Neutrophil (primary cell): ENCODE results near the gene OR7C1.
"Not testable (repeated sequence)": the region's sequence is repeated elsewhere in the genome, so short reads cannot be mapped to it uniquely, and the experiment has no call there.

Source experiments
- H3K27ac ChIP-seq: fragments of 200-600 bp; sonication (generic); 2 replicates; pipeline ENCODE4 v1.5.1; 2016; ENCODE audit warnings: mild to moderate bottlenecking, moderate library complexity
- H3K27me3 ChIP-seq: fragments of 200-600 bp; sonication (generic); 2 replicates; pipeline ENCODE4 v1.6.0; 2016; ENCODE audit warnings: mild to moderate bottlenecking
- H3K36me3 ChIP-seq: fragments of 200-600 bp; sonication (generic); 2 replicates; pipeline ENCODE4 v1.5.1; 2017
- H3K4me1 ChIP-seq, 2 experiments: fragments of 200-600 bp in 1 of 2; sonication (generic) in 1 of 2; 1 replicate in 1 of 2; 2 replicates in 1 of 2; pipeline versions ENCODE4 v1.5.1 to v1.6.1; 2013 to 2016; ENCODE audit warnings: low read depth in 1 of 2, low read length in 1 of 2, mild to moderate bottlenecking in 1 of 2, moderate library complexity in 1 of 2; ENCODE audit not compliant: control insufficient read depth in 1 of 2, insufficient read depth in 1 of 2
- H3K4me3 ChIP-seq, 2 experiments: fragments of 200-600 bp in 1 of 2; sonication (generic) in 1 of 2; 1 replicate in 1 of 2; 2 replicates in 1 of 2; pipeline ENCODE4 v1.5.1; 2013 to 2016; ENCODE audit warnings: low read depth in 1 of 2, low read length in 1 of 2, mild to moderate bottlenecking in 1 of 2, moderate library complexity in 1 of 2
- H3K9me3 ChIP-seq: fragments of 200-600 bp; sonication (generic); 2 replicates; pipeline ENCODE4 v1.5.1; 2016
- TF ChIP-seq, protein P1 (sequence below): fragments of 200-600 bp; sonication (generic); IDR thresholded peaks from 2 replicates; pipeline ENCODE4 v1.5.1; 2016; ENCODE audit warnings: antibody characterized with exemption

OR7C1 gene

DNA sequence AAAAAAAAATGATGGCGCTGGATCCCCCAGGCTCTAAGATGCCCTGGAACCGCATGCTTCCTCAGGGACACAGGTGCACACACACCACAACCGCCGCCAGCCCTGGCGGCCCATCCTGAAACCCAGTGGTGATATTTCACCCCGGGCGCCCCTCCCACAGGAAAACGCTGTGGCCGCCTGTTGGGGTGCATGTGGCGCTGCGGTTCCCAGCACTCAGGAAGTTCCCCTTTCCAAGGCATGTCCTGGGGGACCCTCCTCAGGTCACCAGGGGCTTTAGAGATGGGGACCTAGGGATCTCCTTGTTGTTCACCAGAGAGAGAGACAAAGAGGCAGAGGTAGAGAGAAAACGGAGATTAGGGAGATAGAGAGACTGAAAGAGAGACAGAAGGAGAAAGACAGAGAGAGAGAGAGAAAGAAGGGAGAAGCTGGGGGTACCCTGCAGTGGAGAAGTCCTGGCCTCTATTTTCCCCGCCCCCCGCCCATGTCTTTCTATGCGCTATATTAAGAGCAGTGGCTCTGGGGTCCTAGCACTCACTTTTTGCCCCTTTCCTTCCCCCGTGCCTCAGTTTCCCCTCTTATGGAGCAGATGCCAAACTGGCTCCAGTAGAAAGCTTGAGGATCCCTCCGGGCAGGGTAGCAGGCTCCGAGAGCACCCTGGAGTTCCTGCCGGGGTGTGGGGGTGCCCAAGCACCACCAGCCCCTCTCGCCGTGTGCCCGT lies 59.0 kb downstream of the OR7C1 start:
- H3K4me1 ChIP-seq = peaks cover 15 to 23% of the 10 kb centered on the region in 2 experiments
- TF ChIP-seq, protein P1, sequence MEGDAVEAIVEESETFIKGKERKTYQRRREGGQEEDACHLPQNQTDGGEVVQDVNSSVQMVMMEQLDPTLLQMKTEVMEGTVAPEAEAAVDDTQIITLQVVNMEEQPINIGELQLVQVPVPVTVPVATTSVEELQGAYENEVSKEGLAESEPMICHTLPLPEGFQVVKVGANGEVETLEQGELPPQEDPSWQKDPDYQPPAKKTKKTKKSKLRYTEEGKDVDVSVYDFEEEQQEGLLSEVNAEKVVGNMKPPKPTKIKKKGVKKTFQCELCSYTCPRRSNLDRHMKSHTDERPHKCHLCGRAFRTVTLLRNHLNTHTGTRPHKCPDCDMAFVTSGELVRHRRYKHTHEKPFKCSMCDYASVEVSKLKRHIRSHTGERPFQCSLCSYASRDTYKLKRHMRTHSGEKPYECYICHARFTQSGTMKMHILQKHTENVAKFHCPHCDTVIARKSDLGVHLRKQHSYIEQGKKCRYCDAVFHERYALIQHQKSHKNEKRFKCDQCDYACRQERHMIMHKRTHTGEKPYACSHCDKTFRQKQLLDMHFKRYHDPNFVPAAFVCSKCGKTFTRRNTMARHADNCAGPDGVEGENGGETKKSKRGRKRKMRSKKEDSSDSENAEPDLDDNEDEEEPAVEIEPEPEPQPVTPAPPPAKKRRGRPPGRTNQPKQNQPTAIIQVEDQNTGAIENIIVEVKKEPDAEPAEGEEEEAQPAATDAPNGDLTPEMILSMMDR = peak; percentile 58
- peak overlapping the region; percentile 68 to 97 for H3K4me3 ChIP-seq
- H3K9me3 ChIP-seq = no peaks in the 10 kb centered on the region
- H3K27ac ChIP-seq = peak overlapping the region; percentile 81
- H3K27me3 ChIP-seq = peaks cover 5% of the 10 kb centered on the region
- H3K36me3 ChIP-seq = peaks cover 25% of the 10 kb centered on the region

DNA sequence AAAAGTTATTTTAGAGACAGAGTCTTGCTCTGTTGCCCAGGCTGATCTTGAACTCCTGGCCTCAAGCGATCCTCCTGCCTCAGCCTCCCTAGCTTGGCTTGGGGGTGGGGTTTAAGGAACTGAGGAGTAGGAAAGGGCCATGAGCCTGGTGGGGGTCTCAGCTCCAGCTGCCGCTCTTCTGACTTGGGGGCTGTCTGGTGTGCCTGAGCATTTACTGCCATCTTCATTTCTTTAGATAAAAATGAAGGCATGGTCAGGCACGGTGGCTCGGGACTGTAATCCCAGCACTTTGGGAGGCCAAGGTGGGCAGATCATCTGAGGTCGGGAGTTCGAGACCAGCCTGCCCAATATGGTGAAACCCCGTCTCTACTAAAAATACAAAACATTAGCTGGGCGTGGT lies 59.7 kb downstream of the OR7C1 start:
- Histone ChIP-seq H3K36me3 (peaks cover 30% of the 10 kb centered on the region), H3K27ac (peak overlapping the region; percentile 81), H3K4me3 (peak overlapping the region; percentile 68 to 97), H3K4me1 (peaks cover 15 to 23% of the 10 kb centered on the region in 2 experiments)
- not testable (repeated sequence) for H3K27me3 ChIP-seq, H3K9me3 ChIP-seq

DNA sequence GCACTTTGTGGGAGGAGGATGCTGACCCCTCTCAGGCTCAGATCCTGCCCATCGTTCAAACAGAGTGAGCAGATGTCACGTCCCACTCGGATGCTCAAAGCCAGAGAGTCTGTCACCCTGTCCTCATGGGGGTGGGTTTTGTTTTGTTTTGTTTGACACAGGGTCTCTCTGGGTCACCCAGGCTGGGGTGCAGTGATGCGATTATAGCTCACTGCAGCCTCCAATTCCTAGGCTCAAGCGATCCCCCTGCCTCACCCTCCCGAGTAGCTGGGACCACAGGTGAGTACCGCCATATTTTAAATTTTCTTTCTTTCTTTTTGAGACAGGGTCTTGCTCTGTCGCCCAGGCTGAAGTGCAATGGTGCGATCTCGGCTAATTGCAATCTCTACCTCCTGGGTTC lies 60.6 kb downstream of the OR7C1 start:
- Histone ChIP-seq H3K27ac (no peak overlapping the region), H3K4me3 (no peak overlapping the region), H3K9me3 (no peaks in the 10 kb centered on the region), H3K27me3 (peaks cover 5% of the 10 kb centered on the region), H3K36me3 (peaks cover 39% of the 10 kb centered on the region), H3K4me1 (peaks cover 15 to 23% of the 10 kb centered on the region in 2 experiments)
- TF ChIP-seq, protein P1 = no peak

DNA sequence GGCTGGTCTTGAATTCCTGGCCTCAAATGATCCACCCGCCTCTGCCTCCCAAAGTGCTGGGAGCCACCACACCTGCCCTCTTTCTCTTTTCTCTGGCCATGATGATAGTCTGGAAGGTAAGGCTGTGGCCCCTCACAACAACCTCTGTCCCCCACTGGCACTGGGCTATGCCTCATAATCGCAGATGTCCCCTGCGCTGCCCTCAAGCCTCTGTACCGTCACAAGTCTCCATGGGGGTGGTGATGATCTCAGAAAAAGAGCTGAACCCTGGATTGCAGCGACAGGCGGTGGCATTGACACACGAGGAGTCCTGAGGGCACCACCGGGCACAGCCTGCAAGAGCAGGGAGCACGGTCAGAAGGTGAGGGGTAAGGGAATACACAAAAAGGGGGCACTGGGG lies 61.3 kb downstream of the OR7C1 start:
- not testable (repeated sequence) for H3K27ac ChIP-seq, H3K27me3 ChIP-seq, H3K4me3 ChIP-seq, H3K9me3 ChIP-seq
- peaks cover 46% of the 10 kb centered on the region for H3K36me3 ChIP-seq
- peaks cover 15 to 23% of the 10 kb centered on the region in 2 experiments for H3K4me1 ChIP-seq

DNA sequence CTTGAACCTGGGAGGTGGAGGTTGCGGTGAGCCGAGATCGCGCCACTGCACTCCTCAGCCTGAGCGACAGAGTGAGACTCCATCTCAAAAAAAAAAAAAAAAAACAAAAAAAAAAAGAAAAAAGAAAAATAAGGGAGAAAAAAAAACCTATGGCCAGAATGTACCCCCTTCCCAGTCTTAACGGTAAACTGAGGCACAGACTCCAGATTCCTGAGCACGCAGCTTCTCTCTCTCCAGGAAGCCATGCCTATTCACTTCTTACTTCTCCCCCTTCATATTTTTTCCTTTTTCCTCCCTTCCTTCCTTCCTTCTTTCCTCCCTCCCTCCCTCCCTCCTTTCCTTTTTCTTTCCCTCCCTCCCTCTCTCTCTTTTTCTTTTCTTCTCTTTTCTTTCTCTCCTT lies 62.0 kb downstream of the OR7C1 start:
- H3K4me1 ChIP-seq = peaks cover 15 to 23% of the 10 kb centered on the region in 2 experiments
- peaks cover 53% of the 10 kb centered on the region for H3K36me3 ChIP-seq

DNA sequence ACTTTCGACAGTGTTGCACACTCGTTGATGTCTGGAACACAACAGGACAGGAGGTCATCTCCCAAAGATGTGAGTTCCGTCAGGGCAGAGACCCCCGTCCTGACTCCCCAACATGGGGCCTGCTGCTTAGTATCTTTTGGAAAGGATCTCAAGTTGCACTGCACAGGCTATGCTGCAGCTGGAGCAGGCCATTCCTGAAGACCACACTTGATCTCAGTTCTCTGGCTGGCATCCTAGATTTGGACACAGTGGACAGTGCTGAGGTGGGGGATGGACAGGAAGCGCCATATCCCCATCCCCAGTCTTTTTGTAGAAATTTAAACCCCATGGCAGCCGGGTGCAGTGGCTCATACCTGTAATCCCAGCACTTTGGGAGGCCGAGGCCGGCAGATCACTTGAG lies 62.5 kb downstream of the OR7C1 start:
- no peak overlapping the region for H3K27ac ChIP-seq
- TF ChIP-seq, protein P1 = no peak
- no peak overlapping the region for H3K4me3 ChIP-seq
- H3K36me3 ChIP-seq = peaks cover 59% of the 10 kb centered on the region
- no peaks in the 10 kb centered on the region for H3K9me3 ChIP-seq
- peaks cover 15 to 23% of the 10 kb centered on the region in 2 experiments for H3K4me1 ChIP-seq
- H3K27me3 ChIP-seq = peaks cover 5% of the 10 kb centered on the region

More for the DNA sequence above, 62.0 kb downstream of the OR7C1 start:
- TF ChIP-seq, protein P1 = no peak
- H3K9me3 ChIP-seq = no peaks in the 10 kb centered on the region
- H3K4me3 ChIP-seq = no peak overlapping the region
- H3K27ac ChIP-seq = no peak overlapping the region
- peaks cover 5% of the 10 kb centered on the region for H3K27me3 ChIP-seq
